GM21423 (cell line): ENCODE measurements around the gene SEMA5A.

Experiments used
- ATAC-seq: cut with Tn5 transposase; IDR thresholded peaks from one replicate; pipeline ENCODE4 v1.9.1; 2021; ENCODE audit warnings: mild to moderate bottlenecking, moderate library complexity; ENCODE audit not compliant: unreplicated experiment

The SEMA5A gene

DNA sequence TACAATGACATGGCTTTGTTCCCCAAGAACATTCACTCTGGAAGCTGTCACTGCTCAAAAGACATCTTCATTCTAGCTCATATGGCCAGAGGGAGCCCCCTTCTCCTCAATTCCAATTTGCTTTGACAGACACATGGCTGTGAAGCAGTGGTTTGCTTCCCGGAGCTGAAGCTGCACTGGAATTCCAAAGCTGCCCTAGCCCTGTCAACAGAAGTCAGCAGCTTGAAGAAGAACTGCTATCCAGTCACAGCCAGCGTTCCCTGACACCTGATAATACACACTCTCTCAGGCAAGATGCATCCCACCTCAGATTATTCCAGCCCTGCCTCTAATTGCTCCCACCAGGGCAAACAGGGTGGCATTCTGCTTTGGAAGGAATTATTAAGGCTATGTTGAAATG is 93.7 kb downstream of the SEMA5A start:
- no peak for ATAC-seq

DNA sequence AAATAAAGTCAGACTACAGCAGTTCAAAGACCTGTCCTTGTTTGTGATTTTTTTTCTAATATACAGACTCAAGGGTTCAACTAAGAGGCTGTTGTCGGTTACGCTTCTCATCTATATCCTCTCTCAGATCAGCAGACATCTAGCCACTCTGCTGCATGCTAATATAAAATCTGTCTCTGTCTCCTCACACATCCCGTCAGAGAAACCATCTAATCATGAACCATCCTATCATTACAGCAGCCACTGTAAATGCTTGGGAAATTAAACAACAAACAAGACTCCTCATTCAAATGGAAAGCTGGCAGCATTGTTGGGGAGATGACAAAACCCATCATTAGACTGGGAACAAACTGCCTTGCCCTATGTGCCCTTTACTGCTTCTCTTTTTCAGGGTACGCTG is 94.8 kb downstream of the SEMA5A start:
- ATAC-seq, result no peak

DNA sequence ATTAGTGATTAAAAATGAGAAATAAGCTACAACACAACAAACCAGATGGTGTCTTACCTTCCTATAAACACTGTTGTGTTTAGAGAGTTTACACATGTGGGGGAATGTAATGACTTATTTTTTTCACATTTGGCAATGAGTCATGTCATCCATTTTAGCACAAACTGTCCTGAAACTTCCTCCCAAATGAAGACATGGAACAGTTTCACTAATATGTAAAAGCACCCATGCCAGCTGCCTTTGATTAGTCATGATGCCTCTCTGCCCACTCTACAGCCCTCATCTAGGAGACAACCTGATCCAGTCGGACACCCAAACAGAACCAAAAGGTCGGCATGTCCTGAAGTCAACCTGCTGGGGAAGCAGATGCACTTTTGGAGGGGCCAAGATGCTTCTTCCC is 98.2 kb downstream of the SEMA5A start:
- ATAC-seq, result no peak

DNA sequence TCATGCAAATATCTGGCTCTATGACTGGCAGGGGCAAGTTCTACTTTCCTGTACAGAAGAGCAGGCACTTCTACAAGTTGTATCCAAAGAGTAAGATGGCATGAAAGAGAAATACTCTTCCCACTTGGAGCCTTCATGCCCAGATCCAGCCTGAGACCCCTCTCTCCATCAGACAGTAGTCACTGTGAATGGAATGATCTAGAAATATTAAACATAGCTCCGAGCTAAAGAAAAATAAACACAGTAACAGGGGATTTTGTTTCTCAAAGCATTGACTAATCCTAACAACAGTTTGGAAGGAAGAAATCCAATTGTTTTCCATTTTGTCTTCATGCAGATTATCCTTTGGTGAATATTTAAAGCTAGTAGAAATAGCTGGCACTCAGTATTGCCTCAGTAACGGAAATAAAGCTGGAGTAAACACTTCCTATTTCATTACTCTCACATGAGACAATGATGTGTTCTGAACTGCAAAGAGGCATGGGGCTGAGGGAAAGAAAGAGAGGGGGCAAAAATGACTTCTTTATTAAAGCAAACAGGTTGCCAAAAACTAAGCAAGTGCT is 100.0 kb downstream of the SEMA5A start:
- ATAC-seq, result no peak

DNA sequence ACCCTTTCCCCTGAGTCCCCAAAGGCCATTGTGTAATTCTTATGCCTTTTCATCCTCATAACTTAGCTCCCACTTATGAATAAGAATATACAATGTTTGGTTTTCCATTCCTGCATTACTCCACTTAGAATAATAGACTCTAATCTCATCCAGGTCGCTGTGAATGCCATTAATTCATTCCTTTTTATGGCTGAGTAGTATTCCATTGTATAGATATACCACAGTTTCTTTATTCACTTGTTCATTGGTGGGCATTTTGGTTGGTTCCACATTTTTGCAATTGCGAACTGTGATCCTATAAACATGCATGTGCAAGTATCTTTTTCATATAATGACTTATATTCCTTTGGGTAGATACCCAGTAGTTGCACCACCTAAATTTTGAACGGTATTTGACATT is 101.5 kb downstream of the SEMA5A start:
- ATAC-seq, result no peak

DNA sequence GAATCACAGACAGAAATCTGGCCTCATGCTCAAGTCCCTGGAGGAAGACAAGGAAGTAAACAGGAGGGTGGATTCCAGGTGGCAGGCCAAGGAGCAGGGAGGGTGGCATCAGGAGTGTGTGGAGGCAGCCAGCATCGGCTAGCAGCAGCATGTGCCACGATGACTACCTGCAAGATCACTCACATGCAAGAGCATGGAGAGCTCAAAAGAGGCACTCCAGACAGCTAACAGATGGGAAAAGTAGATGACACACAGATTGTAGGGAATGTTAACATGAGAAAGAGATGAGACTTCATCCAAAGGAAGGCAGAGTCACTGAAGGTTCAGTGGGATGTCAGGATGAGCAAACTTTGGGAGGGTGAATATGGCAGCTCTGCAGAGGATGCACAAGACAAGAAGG is 104.3 kb downstream of the SEMA5A start:
- no peak for ATAC-seq

DNA sequence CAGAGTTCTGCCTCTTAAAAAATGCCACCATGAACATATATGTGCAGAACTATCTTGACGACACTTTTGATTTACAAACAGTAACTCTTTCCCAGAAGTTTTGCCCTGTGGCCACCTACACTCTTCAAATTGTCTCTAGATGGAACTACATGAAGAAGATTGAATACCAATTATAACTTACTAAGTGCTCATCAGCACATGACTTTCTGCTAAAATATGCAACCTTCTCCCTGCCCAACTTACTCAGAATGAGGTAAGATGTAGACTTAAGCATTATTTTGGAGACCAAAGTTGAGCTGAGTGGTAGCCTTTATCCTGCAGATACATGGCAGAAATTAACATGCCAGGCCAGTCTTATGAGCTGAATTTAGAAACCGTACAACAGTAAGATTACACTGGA is 105.4 kb downstream of the SEMA5A start:
- no peak for ATAC-seq

DNA sequence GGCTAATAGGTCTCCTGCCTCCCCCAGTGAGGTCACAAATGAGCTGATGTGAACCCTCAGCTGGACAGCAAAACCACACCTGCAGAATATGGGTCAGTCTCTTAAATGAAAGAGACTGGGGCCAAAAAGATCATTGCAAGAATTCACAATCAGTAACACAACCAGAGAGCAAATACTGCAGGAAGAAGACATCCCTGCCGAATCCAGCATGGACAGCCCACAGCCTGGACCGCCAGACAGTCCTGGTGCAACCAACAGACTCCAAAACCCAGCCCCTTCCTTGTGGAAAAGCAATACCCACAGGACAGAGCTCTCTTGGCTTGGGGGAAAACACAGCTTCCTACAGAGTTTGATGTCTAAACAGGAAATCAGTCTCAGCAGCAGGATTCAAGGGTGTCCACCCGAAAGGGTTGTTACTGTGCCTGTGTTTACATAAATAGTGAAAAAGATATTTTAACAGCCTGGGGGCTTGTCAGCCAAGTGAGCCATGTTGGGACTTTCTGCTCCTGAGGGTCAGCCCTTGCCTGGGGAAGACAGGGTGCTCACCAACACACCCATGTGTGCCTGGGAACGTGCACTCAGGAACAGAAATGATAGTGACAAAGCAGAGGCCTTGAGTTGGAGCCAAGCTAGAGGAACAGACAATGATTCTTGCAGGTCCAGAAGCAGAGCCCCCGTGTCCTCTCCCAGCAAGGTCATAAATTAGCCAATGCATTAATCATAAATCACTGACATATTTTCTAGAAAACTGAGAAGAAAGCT is 106.2 kb downstream of the SEMA5A start:
- ATAC-seq, result no peak

DNA sequence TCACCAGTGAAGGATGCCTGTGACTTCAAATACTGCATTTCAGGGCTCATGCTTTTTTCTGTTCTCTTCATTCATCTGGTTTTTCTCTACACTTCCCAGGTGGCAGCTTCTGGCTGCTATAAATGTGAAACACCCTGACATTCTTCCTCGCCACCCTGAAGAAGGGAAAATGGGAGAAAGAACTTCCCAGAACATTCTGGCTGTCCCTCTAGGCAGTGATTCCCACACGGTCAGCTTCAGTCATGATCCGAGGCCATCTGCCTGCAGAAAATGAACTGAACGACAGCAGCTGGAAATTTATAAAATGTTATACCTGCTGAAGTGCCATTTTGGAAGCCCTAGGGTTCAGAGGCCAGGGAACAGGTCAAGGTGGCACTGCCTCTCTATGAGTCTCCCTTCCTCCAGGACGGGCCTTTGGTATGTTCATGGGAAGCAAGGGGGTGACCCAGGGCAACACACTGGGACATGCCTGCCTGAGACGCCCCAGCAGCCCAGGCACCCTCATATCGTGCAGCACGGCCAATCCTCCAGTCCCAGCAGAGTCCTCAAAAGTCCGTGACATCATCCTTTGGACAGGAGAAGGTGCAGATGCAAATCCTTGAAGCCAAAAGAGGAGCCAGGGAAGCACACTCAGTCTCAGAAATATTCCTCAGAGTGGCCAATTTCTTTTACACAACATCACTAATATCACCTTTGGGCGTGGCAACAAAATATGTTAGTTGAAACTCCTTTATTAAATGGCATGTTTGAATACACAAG is 107.1 kb downstream of the SEMA5A start:
- ATAC-seq, result no peak

DNA sequence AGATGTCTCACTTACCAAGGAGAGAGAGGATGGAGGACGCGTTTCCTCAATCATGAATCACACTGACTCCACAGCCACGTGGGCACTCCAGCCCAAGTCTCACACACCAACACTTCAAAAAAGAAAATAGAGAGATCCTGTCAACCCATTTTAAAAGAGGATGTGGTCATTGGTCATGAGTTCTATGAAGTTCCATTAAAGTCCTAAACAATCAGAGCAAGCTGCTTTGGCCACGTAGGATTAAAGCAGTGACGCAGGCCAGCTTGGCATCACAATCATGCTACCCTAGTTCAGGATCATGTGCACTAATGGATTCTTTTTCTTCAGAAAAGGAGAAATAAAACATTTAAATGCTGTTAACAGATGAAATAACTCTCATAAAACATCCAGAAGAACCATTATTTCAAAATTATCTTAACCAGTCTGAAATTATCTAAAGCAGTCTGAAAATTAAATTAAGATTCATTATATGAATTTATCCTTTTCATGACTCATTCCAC is 108.1 kb downstream of the SEMA5A start:
- ATAC-seq, result no peak

DNA sequence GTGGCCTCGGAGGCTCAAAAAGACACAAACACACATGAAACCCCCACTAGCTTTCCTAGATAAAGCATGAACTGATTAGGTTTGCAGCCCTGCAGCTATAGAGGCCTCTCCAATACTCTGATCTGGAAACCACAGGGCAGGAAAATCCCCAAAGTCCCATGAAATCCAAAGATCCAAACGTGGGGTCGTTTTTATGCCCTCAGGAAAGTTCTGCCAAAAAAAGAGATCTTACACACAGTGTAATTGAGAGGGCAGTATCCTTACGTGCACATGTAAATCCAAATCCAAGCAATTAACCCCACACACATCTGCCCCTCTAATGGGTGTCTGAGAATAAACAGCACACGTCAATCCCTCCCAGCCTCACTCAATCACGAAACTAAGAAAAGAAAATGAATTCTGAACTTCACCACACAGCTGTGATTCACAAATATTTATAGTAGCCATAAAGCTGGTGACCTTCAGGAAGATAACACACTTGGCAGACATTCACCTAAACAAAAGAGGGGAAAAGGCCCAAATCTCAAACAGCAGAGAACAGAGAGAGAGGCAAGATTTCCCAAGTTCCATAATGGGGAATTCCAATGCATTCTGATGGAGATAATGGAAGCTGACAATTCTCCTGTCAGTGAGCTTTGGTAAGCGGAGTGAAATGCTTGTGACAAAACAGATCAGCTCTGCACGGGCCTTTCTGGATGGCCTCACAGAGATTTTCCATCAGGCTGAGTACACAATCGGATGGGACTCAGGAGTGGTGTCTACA is 114.2 kb downstream of the SEMA5A start:
- no peak for ATAC-seq

DNA sequence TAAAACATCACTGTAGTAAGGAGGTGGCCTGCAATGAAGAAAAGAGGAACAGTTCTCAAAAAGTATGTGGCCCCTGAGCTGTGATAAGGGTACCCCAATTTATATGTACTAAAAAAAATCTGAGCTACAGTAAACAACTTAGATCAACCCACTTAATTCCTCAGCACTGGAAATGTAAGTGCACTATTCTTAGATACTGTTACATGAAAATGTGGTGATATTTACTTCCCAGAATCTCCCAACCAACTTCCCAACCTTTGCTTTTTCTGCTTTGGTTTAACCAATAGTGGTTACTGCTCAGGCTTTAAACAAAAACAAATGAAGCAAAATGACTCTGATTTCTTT is 114.8 kb downstream of the SEMA5A start:
- ATAC-seq, result no peak

DNA sequence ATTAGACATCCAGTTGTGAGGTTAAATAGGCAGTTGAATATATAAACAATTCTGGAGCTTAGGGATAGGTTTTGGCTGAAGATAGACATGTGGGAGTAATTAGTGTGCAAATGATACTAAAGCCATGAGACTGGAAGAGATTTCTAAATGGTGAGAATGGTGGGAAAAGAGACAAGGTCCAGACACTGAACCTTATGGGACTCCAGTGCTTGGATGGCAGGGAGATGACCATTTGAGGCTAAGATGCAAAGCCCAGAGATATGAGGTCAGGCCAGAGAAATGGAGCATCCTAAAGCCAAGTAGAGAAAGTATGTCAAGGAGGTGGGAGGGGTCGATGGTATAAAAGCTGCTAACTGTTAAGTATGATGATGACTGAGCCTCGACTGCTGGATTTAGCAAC is 115.6 kb downstream of the SEMA5A start:
- no peak for ATAC-seq

DNA sequence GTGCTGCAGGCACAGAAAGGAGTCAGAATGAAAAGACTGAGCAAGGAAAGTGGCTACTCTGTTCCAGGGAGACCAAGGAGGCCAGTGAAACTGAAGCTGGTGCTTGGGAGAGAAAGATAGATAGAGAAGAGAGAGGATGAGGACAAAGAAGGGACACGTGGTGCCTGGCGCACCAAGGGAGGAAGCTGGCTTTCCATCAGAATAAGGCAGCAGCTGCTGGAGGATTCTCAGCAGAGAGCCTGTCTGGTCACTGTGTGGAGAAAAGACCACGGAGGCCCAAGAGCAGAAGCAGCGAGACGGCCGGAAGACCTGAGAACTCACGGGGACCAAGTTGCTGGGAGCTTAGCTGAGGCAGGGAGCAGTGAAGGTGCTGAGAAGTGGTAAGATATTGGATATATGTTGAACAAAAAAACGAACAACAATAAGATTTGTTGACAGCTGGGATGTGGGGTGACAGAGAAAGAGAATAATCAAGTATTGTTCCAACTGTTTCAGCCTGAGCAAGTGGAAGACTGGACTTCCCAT is 116.1 kb downstream of the SEMA5A start:
- no peak for ATAC-seq

DNA sequence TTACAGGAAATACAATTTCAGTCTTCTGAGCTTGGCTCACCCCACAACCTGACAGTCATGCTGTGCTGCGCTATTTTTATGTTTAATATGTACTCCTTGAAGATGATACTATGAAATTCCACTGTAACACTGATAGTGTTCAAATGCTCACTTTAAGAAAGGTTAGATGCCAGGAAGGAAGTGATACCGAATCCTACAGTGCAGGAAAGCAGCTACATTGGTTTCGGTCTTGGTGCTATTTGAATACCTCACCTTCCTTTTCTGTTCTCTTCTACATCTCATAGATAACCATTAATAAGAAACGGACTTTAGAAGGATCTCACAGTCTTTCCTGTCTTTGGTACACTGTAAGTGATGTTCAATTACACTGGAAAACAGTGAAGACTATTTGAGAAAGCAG is 117.6 kb downstream of the SEMA5A start:
- no peak for ATAC-seq

DNA sequence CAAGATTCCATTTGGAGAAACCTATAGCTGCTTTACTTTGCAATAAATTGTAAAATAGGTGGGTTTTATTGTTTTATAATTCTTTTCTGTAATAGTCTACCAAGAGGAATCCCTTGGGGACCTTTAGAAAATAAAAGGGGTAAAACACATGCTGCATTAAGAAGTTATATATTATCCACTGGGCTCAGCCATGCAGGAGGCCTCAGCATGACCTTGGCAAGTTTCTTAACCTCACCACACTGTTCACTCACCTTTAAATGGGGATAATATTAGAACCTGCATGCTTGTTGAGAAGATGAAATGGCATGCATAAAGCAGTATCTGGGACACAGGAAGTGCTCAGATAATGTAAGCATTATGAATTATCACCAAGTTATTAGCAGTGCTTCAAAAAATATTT is 120.2 kb downstream of the SEMA5A start:
- ATAC-seq, result no peak

DNA sequence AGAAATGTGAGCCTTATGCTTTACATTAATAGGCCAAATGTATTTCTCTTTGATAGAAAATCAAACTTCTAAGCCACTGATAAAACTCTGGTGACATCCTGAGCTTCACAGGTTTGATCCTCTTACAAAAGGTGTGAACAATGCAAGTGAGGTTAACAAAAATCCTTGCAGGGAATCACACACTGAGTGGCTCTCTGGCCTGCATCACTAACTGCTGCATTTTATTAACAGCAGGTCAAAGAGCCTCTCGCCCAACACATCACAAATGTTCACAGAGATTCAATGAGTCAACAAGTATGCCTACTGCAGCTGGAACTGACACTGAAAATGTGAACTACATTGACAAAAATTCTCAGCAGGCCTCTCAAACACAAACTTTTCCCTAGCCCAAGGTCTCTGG is 122.3 kb downstream of the SEMA5A start:
- no peak for ATAC-seq

DNA sequence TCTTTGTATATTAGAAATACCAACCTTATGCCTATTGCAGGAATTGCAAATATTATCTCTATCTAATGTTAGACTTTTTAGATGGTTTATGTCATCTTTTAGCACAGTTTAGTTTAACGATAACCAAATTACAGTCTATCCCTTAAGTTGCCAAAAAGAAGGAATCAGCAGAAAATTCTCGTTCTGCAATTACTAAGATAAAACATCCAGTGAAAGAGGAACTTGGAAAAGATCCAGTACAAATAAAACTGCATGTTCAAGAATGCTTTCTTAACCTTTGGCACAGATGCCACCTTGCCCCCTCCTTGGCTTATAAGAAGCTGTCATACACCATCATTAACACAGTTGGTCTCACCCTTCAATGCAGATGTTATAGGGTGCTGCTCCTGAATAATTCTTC is 124.0 kb downstream of the SEMA5A start:
- ATAC-seq, result no peak

DNA sequence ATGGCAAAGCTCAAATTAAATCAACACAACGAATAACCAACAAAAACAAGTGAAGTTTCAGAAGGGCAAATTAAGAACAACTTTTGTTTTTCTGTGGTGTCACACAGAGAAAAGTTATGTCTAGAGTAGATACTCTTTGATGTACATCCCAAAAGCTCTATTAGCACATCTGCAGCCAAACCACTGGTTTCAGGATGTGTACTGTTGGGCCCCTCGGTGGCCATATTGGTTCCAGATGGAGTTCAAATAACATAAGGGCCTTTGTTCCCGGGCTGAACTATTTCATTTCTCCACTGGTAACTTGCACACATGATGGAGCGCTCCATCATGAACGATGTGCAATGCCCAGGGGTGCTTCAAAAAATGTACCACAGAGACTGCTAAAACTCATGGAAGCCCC is 126.1 kb downstream of the SEMA5A start:
- ATAC-seq, result no peak

DNA sequence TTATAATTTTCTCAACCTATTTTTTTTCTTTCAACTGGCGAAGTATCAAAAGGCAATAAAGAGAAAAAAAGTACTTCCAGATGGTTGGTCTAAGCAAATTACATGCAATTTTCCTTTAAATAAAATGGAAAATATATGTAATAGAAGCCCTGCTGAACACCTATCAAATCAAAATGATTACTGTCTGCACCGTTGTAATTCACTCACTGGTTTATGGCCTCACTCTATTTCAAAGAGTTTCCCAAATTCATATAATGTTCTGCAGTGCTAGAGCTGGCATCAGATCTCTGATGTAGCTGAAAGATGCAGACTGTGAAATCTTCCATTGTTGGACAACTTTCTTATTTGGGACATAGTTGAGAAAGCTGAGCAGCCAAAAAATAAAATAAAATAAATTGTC is 130.3 kb downstream of the SEMA5A start:
- ATAC-seq, result no peak

DNA sequence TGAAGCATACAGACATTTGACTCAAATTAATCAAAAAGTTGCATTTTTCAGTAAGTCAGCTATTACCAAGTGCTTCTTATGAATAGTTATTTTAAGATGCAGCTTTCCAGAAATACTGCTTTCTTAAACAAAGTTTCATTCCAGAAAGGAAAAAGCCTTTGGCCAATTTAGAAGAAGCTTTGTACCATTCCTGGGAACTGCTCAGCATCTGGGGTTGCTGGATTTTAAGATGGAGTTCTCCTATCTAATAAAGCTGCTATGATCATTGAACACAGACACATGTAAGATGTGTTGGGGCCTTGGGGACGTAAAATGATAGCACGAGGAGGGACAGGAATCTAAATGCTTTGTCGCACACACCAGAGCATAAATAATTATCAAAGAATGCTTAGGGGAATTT is 130.8 kb downstream of the SEMA5A start:
- ATAC-seq, result no peak
